Measurements from ENCODE around the gene NOL4L.

DNA sequence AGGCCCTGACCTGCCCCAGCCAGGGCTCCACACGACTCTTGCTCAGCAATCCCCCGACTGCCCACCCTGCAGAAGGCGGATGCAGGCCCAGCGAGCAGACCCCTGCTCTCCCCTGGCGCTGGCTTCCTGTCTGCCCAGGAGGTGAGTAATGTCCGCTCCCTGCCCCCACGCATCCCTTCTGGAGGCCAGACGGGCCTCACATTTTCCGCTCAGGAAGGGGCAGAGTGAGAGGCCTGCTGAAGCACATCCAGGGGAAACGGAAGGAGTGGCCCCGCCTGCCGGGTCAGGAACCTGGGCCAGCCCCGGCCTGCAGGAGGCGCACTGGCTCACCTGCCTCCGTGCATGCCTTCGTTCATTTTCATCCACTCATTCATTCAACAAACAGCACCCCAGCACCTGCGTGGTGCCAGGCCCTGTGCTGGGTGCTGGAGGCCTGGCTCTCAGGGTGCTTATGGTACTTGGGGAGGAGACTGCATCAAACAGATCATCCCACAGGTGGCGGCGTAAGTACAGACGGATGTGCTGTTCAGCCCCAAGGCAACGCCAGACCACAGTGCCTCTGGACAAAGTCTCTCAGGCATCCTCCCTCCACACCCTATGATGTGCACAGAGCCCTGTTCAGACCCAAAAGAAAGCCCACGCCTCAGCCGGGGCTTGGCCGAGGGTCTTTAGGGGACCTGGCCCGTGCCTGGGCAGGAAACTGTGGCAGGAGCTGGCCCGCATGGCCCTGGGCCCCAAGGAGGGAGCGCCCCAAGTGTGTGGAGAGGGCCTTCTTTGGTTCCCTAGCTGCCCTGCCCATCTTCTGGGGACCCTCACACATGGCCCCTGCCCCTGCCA lies 114.9 kb downstream of the NOL4L start:
- TF ChIP-seq, protein P1, sequence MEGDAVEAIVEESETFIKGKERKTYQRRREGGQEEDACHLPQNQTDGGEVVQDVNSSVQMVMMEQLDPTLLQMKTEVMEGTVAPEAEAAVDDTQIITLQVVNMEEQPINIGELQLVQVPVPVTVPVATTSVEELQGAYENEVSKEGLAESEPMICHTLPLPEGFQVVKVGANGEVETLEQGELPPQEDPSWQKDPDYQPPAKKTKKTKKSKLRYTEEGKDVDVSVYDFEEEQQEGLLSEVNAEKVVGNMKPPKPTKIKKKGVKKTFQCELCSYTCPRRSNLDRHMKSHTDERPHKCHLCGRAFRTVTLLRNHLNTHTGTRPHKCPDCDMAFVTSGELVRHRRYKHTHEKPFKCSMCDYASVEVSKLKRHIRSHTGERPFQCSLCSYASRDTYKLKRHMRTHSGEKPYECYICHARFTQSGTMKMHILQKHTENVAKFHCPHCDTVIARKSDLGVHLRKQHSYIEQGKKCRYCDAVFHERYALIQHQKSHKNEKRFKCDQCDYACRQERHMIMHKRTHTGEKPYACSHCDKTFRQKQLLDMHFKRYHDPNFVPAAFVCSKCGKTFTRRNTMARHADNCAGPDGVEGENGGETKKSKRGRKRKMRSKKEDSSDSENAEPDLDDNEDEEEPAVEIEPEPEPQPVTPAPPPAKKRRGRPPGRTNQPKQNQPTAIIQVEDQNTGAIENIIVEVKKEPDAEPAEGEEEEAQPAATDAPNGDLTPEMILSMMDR (conservative IDR thresholded peaks at IDR 0.05), result no peak; the same call in 1 of the 2 replicates
- TF ChIP-seq ZFX (IDR thresholded peaks at IDR 0.05), result no peak

Measured in C4-2B (cell line).